Endothelial cell (in vitro differentiated cells): ENCODE measurements around the gene RASD2. TPM values are rescaled to one million over a fixed set of nuclear protein-coding genes. Genes with fewer than 3 reads are reported as not detected.

Experiments used
- DNase-seq: peaks from one replicate; pipeline ENCODE4 v3.0.0; 2021; ENCODE audit warnings: low spot score
- H3K27ac Mint-ChIP-seq: one replicate; pipeline ENCODE4 v1.8.0; 2021; ENCODE audit warnings: mixed read lengths, inconsistent platforms; ENCODE audit not compliant: unreplicated experiment
- H3K27me3 Mint-ChIP-seq: one replicate; pipeline ENCODE4 v1.8.0; 2021; ENCODE audit warnings: mild to moderate bottlenecking, moderate library complexity, mixed read lengths, inconsistent platforms; ENCODE audit not compliant: unreplicated experiment
- H3K36me3 Mint-ChIP-seq: one replicate; pipeline ENCODE4 v1.8.0; 2021; ENCODE audit warnings: mild to moderate bottlenecking, low read depth, mixed read lengths, inconsistent platforms; ENCODE audit not compliant: unreplicated experiment
- H3K4me1 Mint-ChIP-seq: one replicate; pipeline ENCODE4 v1.8.0; 2021; ENCODE audit warnings: mild to moderate bottlenecking, mixed read lengths, inconsistent platforms; ENCODE audit not compliant: unreplicated experiment
- H3K4me3 Mint-ChIP-seq: one replicate; pipeline ENCODE4 v1.8.0; 2021; ENCODE audit warnings: mild to moderate bottlenecking, mixed read lengths, inconsistent platforms; ENCODE audit not compliant: unreplicated experiment
- H3K9me3 Mint-ChIP-seq: one replicate; pipeline ENCODE4 v1.8.0; 2021; ENCODE audit warnings: mixed read lengths, inconsistent platforms; ENCODE audit not compliant: unreplicated experiment
- total RNA-seq: library from RNA; stranded (reverse); fragmentation: NEBNext Ultra II Directional; extraction: Animal tissue kit (Norgen Biotek cat#: 25700); gene quantifications from one replicate; pipeline ENCODE4 v1.2.1, GENCODE V29; 2021; ENCODE audit not compliant: unreplicated experiment
- TF ChIP-seq, protein P1 (sequence below): fragments of 200-600 bp; sonication (generic); IDR thresholded peaks from one replicate; pipeline ENCODE4 v1.5.0; 2021; ENCODE audit warnings: antibody characterized with exemption; ENCODE audit not compliant: unreplicated experiment

Gene RASD2
- total RNA-seq, 1 donor from 2014 or later: not detected

- DNase-seq: no peak
- Mint-ChIP-seq H3K9me3 (no peaks in the 10 kb centered on the region), H3K27me3 (peaks cover 7% of the 10 kb centered on the region), H3K4me1 (peaks cover 5% of the 10 kb centered on the region), H3K4me3 (no peak overlapping the region), H3K36me3 (no peaks in the 10 kb centered on the region), H3K27ac (no peak overlapping the region)
- TF ChIP-seq, protein P1, sequence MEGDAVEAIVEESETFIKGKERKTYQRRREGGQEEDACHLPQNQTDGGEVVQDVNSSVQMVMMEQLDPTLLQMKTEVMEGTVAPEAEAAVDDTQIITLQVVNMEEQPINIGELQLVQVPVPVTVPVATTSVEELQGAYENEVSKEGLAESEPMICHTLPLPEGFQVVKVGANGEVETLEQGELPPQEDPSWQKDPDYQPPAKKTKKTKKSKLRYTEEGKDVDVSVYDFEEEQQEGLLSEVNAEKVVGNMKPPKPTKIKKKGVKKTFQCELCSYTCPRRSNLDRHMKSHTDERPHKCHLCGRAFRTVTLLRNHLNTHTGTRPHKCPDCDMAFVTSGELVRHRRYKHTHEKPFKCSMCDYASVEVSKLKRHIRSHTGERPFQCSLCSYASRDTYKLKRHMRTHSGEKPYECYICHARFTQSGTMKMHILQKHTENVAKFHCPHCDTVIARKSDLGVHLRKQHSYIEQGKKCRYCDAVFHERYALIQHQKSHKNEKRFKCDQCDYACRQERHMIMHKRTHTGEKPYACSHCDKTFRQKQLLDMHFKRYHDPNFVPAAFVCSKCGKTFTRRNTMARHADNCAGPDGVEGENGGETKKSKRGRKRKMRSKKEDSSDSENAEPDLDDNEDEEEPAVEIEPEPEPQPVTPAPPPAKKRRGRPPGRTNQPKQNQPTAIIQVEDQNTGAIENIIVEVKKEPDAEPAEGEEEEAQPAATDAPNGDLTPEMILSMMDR: no peak
These were observed 21.8 kb upstream of the RASD2 start for GRCh38 chr22:35518811-35519210.

DNA sequence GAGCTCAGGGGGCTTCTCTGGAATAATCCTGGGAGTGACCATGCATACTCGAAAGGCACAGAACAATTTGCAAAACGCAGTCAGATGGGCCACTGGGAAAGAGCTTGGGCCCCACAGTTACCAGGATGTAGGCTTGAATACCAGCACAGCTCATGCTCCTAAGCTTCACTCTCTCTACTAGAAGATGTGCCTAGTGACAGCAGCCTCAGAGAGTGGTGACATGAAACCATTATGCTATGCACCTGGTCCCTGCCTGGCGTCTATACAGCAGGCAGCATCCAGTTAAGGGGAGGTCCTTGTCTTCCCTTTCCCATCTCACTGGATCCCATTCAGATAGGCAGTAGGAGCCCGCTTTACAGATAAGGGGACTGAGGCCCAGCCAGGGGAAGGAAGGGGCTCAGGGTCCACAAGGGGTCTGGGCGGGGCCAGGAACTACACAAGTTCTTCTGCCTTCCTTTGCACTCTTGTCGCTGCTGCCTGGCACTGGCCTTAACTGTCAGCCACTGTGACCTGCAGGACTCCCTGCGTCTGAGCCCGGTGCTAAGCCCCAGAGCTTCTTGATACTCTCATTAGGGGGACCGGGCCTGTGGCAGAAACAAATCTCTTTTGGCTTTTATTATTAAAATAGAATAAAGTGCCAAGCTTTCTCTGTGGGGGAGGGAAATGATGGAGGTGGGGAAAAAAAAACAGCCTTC lies 21.2 kb upstream of the RASD2 start:
- no peak for DNase-seq
- no peak overlapping the region for H3K4me3 Mint-ChIP-seq
- no peak overlapping the region for H3K27ac Mint-ChIP-seq
- H3K4me1 Mint-ChIP-seq: peaks cover 5% of the 10 kb centered on the region
- peaks cover 6% of the 10 kb centered on the region for H3K27me3 Mint-ChIP-seq
- H3K9me3 Mint-ChIP-seq: no peaks in the 10 kb centered on the region
- TF ChIP-seq, protein P1: no peak
- no peaks in the 10 kb centered on the region for H3K36me3 Mint-ChIP-seq

DNA sequence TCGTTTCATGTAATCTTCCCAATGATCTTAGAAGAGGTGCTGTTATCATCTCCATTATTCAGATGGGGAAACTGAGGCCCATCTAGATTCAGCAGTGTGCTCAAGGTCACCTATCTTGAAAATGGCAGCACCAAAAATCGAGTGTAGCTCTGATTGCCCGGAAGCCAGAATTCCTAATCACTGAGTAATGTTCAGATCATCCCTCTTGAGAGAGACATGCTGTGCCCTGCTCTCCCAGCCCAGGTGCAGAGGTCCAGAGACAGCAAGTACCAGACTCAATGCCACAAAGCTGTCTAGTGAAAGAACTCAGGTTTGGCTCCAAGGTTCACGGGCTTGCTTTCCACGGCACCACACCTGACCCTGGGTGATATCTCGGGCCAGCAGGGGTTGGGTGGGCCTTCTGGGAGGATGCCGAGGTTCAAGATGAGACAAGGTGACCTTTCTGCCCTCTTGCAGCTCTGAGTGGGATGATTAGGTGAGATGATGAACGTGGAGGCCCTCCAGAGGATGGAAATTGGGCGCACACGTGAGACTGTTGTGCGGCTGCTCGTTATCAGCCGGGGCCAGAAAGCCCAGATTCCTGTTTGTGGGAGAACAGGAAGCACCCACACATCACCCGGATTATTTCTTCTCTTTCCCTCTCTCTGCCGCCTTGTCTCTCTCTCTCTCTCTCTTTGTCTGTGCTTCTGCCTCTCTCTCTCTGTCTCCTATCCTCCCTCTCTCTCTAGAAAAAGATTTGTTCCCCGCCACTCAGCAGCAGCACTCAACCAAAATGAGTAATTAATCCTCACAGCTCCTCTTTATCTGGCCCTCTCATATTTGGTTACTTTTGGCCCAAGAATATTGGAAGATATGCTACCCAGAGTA lies 19.0 kb upstream of the RASD2 start:
- no peak overlapping the region for H3K4me3 Mint-ChIP-seq
- H3K27me3 Mint-ChIP-seq: peaks cover 5% of the 10 kb centered on the region
- H3K36me3 Mint-ChIP-seq: no peaks in the 10 kb centered on the region
- H3K9me3 Mint-ChIP-seq: no peaks in the 10 kb centered on the region
- DNase-seq: no peak
- H3K4me1 Mint-ChIP-seq: peaks cover 11% of the 10 kb centered on the region
- H3K27ac Mint-ChIP-seq: no peak overlapping the region
- TF ChIP-seq, protein P1: no peak

DNA sequence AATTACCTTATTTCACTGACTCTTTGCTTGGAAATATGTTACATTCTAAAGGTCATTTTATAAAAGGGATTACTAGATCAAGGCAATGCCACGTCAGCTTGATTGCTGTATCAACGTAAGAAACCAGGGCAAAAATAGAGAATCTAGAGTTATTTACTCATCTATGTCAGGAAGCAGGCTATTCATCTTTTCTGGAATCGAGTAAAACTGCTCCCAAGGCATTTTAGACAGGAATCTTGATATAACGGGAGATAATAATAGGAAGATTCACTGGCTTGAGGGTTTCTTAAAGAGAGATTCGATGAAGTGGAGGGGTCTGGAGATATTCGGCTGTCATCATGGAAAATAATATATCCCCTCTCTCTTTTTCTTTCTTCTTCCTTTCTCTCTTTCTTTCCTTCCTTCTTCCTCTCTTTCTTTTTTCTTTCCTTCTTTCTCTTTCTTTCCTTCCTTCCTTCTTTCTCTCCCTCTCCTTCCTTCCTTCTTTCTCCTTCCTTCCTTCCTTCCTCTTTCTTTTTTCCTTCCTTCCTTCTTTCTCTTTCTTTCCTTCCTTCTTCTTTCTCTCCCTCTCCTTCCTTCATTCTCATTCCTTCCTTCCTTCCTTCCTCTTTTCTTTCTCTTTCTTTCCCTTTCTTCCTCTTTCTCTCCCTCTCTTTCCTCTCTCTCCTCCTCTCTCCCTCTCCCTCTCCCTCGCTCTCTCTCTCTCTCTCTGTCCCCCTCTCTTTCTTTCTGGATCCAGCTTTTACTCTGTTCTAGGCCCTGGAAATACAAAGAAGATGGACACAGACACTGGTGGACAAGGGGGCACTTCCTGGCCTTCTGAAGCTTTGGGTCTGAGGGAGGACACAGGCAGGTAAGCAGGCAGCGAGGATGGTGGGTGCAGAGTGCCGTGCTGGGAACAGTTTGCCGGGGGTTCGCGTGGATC lies 18.1 kb upstream of the RASD2 start:
- Mint-ChIP-seq H3K27me3 (peaks cover 2% of the 10 kb centered on the region), H3K9me3 (no peaks in the 10 kb centered on the region), H3K36me3 (no peaks in the 10 kb centered on the region), H3K4me1 (peaks cover 19% of the 10 kb centered on the region), H3K4me3 (no peak overlapping the region), H3K27ac (no peak overlapping the region)
- DNase-seq: no peak
- TF ChIP-seq, protein P1: no peak
